WI38 (cell line): ENCODE data around the gene NF1.

Experiments
- H3K4me3 ChIP-seq: 2 replicates; pipeline ENCODE4 v1.5.1; 2011; ENCODE audit warnings: low read depth, mild to moderate bottlenecking, control low read depth, low read length
- TF ChIP-seq, protein P1 (sequence below): IDR thresholded peaks from 2 replicates; pipeline ENCODE4 v1.5.1; 2012; ENCODE audit warnings: low read depth, mild to moderate bottlenecking, control low read depth, low read length

Gene NF1

DNA sequence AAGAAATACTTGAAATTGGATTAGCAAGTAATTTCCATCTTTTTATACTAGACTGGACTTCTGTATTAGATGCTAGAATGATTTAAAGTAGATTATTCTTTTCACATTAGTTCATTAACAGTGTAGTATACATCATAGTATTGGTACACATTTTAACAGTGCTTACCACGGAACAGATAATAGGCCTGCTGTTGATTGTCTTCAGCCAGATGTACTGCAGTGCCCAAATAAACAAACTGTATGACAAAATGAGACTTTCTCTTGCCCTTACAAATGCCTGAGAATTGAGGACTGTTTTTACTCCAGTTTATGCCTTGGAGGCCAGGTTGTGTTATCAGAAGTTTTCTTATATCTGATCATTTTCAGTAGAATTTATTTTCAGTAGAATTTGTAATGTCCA, 226.0 kb downstream of the NF1 start:
- no peak overlapping the region for H3K4me3 ChIP-seq
- TF ChIP-seq, protein P1, sequence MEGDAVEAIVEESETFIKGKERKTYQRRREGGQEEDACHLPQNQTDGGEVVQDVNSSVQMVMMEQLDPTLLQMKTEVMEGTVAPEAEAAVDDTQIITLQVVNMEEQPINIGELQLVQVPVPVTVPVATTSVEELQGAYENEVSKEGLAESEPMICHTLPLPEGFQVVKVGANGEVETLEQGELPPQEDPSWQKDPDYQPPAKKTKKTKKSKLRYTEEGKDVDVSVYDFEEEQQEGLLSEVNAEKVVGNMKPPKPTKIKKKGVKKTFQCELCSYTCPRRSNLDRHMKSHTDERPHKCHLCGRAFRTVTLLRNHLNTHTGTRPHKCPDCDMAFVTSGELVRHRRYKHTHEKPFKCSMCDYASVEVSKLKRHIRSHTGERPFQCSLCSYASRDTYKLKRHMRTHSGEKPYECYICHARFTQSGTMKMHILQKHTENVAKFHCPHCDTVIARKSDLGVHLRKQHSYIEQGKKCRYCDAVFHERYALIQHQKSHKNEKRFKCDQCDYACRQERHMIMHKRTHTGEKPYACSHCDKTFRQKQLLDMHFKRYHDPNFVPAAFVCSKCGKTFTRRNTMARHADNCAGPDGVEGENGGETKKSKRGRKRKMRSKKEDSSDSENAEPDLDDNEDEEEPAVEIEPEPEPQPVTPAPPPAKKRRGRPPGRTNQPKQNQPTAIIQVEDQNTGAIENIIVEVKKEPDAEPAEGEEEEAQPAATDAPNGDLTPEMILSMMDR: no peak

DNA sequence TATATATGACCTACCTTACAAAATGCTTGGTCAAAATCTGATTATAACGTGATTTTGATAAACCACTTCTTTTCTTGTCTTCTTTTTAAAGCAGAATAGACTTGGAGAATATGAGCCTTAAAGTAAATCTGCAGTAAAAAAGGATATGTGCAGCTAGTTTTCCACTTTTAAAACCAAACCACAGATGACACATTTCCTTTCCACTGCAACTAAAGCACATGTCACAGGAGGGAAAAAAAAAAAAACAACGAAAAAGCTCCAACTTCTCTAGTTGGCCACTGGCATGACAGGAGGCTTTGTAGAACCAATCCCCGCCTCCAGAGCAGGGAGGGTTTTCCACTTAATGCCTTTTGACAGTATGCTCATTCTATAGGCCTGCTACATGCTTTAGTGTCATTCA, 226.7 kb downstream of the NF1 start, which contains the start of gene EVI2A:
EVI2A (minus strand) TSS at position 142 of the 400 bp plus-strand sequence. CDS start 2,609 bp downstream, outside the sequence.
- no peak within 1 kb of the TSS for H3K4me3 ChIP-seq
- TF ChIP-seq, protein P1: no peak

DNA sequence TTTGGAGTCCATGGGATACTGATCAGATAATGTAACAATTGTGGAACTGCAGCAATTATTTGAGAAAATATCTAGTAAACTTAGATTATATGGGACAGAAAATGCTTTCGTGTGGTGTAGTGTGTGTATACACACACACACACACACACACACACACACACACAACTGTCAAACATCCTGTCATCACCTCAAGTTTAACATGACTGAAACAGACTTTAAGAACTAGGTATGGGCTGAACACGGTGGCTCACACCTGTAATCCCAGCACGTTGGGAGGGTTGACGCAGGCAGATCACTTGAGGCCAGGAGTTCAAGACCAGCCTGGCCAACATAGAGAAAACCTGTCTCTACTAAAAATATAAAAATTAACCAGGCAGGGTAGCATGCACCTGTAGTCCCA, 227.2 kb downstream of the NF1 start:
- no peak overlapping the region for H3K4me3 ChIP-seq
- TF ChIP-seq, protein P1: no peak

DNA sequence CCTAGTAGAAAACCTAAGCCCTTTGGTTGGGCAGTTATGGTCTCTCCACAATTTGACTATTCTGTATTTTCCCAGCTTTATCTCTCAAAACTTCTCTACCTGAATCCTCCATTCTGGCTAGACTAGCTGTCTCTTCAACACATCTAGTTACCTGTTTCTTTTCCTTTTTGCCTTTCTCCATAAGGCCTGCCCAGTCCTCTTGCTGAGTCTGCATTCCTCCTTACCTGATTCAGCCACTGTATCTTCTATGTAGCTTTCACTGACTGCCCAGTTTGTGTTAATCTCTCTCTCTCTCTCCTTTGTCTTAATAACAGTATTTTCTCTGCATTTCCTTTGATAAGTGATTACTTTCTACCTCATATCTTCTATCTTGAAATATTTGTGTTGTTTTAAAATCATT, 228.8 kb downstream of the NF1 start:
- TF ChIP-seq, protein P1: no peak
- H3K4me3 ChIP-seq: no peak overlapping the region

DNA sequence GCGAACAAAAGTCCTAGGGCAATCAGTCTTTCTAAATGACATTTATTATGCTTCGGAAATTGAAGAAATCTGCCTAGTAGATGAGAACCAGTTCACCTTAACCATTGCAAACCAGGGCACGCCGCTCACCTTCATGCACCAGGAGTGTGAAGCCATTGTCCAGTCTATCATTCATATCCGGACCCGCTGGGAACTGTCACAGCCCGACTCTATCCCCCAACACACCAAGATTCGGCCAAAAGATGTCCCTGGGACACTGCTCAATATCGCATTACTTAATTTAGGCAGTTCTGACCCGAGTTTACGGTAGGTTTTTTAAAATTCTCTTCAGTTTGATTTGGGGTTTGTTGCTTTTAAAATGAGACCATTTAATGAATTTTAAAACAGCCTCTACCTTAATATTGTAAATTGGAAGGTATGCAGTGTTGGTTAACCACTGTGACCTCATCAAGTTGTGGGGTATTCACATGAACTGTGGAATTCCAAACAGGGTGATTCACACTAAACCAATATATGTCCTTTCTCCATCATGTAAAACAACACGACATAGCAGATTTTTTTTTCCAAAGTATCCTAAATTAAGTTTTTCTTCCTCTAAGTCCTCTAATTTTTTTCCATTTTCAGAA, 232.9 kb downstream of the NF1 start:
- TF ChIP-seq, protein P1: no peak
- no peak overlapping the region for H3K4me3 ChIP-seq

DNA sequence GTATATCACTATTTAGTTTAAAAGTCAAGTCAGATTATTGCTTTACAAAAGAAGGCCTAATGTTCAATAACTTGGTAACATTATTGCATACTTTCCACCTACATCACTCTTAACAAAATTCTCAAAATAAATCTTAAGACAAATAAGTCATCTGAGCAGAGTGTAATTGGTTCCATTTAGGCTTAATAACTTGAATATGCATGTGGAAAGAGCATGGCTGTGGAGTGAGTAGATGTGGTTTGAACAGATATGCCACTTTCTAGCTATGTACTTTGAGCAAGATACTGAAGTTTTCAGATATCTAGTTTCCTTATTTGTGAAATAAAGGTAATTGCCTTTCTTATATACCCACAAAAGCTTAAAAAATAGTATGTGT, 233.4 kb downstream of the NF1 start:
- TF ChIP-seq, protein P1: no peak
- no peak overlapping the region for H3K4me3 ChIP-seq

DNA sequence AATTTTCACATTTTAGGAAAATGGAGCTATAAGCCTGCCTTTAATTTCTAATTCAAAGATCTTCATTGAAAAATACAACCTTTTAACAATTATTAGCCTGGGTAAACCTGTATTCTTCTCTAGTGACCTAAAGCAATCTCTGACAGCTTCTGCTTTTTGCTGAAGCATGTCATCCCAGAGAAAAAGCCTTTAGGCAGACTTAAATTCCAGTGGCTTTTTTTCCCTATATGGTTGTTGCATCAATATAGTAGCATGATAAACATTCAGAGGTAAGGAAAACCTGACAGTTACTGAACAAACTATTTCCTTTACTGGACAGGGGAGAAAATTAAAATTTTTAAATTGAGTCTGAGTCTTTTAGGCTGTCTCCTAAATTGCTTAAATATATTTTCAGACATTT, 234.4 kb downstream of the NF1 start:
- TF ChIP-seq, protein P1: no peak
- H3K4me3 ChIP-seq: no peak overlapping the region
